GM12891 (cell line): ENCODE data around the gene TMC2.

Source experiments
- PAX5 ChIP-seq: IDR thresholded peaks from 2 replicates; pipeline ENCODE4 v1.6.1; 2011; ENCODE audit warnings: low read length, moderate library complexity, mild to moderate bottlenecking; ENCODE audit not compliant: insufficient read depth, severe bottlenecking
- POLR2A ChIP-seq: IDR thresholded peaks from 2 replicates; pipeline ENCODE4 v1.6.1; 2011; ENCODE audit warnings: low read depth, low read length, control low read depth
- POLR2AphosphoS5 ChIP-seq: IDR thresholded peaks from 2 replicates; pipeline ENCODE4 v1.6.1; 2011; ENCODE audit warnings: low read depth, low read length, control low read depth
- SPI1 ChIP-seq: IDR thresholded peaks from 2 replicates; pipeline ENCODE4 v1.6.1; 2011; ENCODE audit warnings: low read depth, low read length, control low read depth
- TAF1 ChIP-seq: IDR thresholded peaks from 2 replicates; pipeline ENCODE4 v1.6.1; 2011; ENCODE audit warnings: low read depth, low read length, control low read depth

DNA sequence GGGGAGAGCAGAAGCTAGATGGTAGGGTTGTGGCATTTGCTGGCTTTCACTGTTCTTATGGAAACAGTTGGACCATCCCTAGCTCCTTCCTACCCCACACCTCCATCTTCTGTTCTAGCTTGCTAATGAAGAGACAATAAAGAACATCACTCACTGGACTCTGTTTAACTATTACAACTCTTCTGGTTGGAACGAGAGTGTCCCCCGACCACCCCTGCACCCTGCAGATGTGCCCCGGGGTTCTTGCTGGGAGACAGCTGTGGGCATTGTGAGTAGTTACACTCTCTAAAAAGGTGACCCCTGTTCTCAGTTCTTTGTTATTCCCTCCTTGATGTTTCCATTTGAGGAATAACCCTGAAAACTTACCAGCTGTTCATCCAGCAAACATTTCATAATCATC lies 75.7 kb downstream of the TMC2 start:
- TF ChIP-seq POLR2A = no peak
- no peak for TF ChIP-seq TAF1
- TF ChIP-seq PAX5 = no peak
- no peak for TF ChIP-seq SPI1
- no peak for TF ChIP-seq POLR2AphosphoS5
